Uterus (tissue), 4 donors: ENCODE measurements around the gene COQ6. TPM values are rescaled to one million over a fixed set of nuclear protein-coding genes. Genes with fewer than 3 reads are reported as not detected.
"Not testable (repeated sequence)": the region's sequence is repeated elsewhere in the genome, so short reads cannot be mapped to it uniquely, and the experiment has no call there.

Experiments used
- DNase-seq, 2 donors: peaks; one replicate each; pipeline ENCODE4 v3.0.0-alpha.2; 2019 to 2020
- H3K27ac ChIP-seq, 2 donors: fragments of 200-600 bp; sonication (generic); 1 replicate in 1 of 2; 2 replicates in 1 of 2; pipeline ENCODE4 v1.5.1; 2016 to 2018
- H3K27me3 ChIP-seq, 2 donors: fragments of 200-600 bp; sonication (generic); one replicate each; pipeline ENCODE4 v1.5.1; 2018 to 2019; ENCODE audit warnings: control low read depth in 1 of 2
- H3K36me3 ChIP-seq, 2 donors: fragments of 200-600 bp; sonication (generic); one replicate each; pipeline ENCODE4 v1.5.1; 2019; ENCODE audit warnings: control low read depth in 1 of 2
- H3K4me1 ChIP-seq, 2 donors: fragments of 200-600 bp; sonication (generic); one replicate each; pipeline ENCODE4 v1.5.1; 2018 to 2019; ENCODE audit warnings: control low read depth in 1 of 2
- H3K4me3 ChIP-seq, 2 donors: fragments of 200-600 bp; sonication (generic); 1 replicate in 1 of 2; 2 replicates in 1 of 2; pipeline ENCODE4 v1.5.1; 2018 to 2019; ENCODE audit warnings: mild to moderate bottlenecking in 1 of 2
- H3K9me3 ChIP-seq, 2 donors: fragments of 200-600 bp; sonication (generic); one replicate each; pipeline ENCODE4 v1.5.1; 2019; ENCODE audit warnings: control low read depth in 1 of 2
- CTCF ChIP-seq, 4 experiments: fragments of 200-600 bp in 2 of 4; fragments of 450-650 bp in 2 of 4; sonication (generic) in 2 of 4; IDR thresholded peaks; one replicate each; pipeline ENCODE4 v1.5.1; 2016 to 2019; ENCODE audit warnings: antibody characterized with exemption in 4 of 4, mild to moderate bottlenecking in 2 of 4, moderate library complexity in 1 of 4
- POLR2A ChIP-seq, 2 donors: fragments of 450-650 bp; IDR thresholded peaks; one replicate each; pipeline ENCODE4 v1.6.1; 2016; ENCODE audit warnings: antibody characterized with exemption in 2 of 2, mild to moderate bottlenecking in 1 of 2, moderate library complexity in 1 of 2
- intact Hi-C: fragments of 100-400 bp; cut with DNase I; formaldehyde crosslinking; loops from one replicate; pipeline ENCODE4 v1.15.1; 2023; ENCODE audit warnings: low total_unique reads
- total RNA-seq, 4 donors: library from RNA; depleted of rRNA in 3 of 4; stranded (reverse); fragments of >200 nt in 3 of 4; gene quantifications; one replicate each; pipeline versions ENCODE4 v1.1.0 to v1.2.4, GENCODE V29; 2014 to 2023
- donor health status: DM: yes; HTN: yes; CAD: no.

The COQ6 gene
- total RNA-seq, 4 donors from 2014 or later = 18.5 to 103 (median 30.0) TPM

GRCh38 chr14:73976125-73976524 lies 26.0 kb downstream of the COQ6 start:
- Histone ChIP-seq H3K36me3 (no peaks in the 10 kb centered on the region), H3K27ac (no peak overlapping the region), H3K27me3 (no peaks in the 10 kb centered on the region), H3K9me3 (no peaks in the 10 kb centered on the region), H3K4me1 (no peaks in the 10 kb centered on the region), H3K4me3 (no peak overlapping the region)
- no peak for DNase-seq
- intact Hi-C loops = no loop called here
- TF ChIP-seq CTCF (IDR thresholded peaks at IDR 0.05) = no peak
- TF ChIP-seq POLR2A (IDR thresholded peaks at IDR 0.05) = no peak

DNA sequence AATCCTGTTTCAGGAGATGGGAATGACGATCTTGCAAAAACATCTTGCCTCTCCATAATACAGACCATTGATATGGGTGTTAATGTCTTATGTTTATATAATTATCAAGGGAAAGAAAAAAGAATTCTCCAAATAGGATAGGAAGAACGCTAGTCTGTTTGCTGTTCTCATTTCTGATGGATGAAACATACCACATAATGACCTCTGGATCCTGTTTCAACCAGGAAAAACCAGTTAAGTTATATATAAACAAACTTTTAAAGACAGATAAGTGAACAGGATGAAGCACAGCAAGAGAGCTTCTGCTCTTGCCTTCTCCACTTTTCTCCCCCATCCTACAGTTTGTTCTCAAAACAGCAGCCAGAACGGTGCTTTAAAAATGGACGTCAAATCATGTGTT lies 27.8 kb downstream of the COQ6 start:
- TF ChIP-seq CTCF (IDR thresholded peaks at IDR 0.05) = no peak
- TF ChIP-seq POLR2A (IDR thresholded peaks at IDR 0.05) = no peak
- Histone ChIP-seq H3K4me1 (no peaks in the 10 kb centered on the region), H3K27ac (no peak overlapping the region), H3K27me3 (no peaks in the 10 kb centered on the region), H3K9me3 (no peaks in the 10 kb centered on the region), H3K4me3 (no peak overlapping the region), H3K36me3 (no peaks in the 10 kb centered on the region)
- DNase-seq = no peak
- intact Hi-C loops = no loop called here

- TF ChIP-seq CTCF (IDR thresholded peaks at IDR 0.05) (no peak), POLR2A (IDR thresholded peaks at IDR 0.05) (no peak)
- Histone ChIP-seq H3K4me1 (no peaks in the 10 kb centered on the region), H3K4me3 (no peak overlapping the region), H3K9me3 (no peaks in the 10 kb centered on the region), H3K27me3 (no peaks in the 10 kb centered on the region), H3K27ac (no peak overlapping the region), H3K36me3 (no peaks in the 10 kb centered on the region)
- intact Hi-C loops = no loop called here
- no peak for DNase-seq
Measured at GRCh38 chr14:73988065-73988464, 38.0 kb downstream of the COQ6 start.

GRCh38 chr14:73988656-73989055 lies 38.6 kb downstream of the COQ6 start:
- H3K4me1 ChIP-seq, DNase-seq, H3K36me3 ChIP-seq, intact Hi-C loops, H3K27me3 ChIP-seq, H3K9me3 ChIP-seq, H3K4me3 ChIP-seq, H3K27ac ChIP-seq: not testable (repeated sequence)

DNA sequence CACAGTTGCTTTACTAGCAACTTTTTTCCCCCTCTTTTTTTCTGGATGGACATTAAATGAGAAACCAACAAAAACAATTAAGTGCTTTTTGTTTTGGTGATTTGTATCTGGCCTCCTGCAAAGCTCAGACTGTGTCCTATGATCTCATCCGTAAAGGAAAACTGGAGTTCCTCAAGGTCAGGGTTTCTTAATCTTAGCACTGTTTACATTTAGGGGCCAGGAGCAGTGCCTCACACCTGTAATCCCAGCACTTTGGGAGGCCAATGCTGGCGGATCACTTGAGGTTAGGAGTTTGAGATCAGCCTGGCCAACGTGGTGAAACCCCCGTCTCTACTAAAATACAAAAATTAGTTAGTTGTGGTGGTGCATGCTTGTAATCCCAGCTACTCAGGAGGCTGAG lies 41.0 kb downstream of the COQ6 start:
- no peaks in the 10 kb centered on the region for H3K27me3 ChIP-seq
- TF ChIP-seq POLR2A (IDR thresholded peaks at IDR 0.05) (no peak), CTCF (IDR thresholded peaks at IDR 0.05) (no peak)
- no peak overlapping the region for H3K27ac ChIP-seq
- no peak overlapping the region for H3K4me3 ChIP-seq
- DNase-seq = no peak
- no peaks in the 10 kb centered on the region for H3K4me1 ChIP-seq
- H3K36me3 ChIP-seq = no peaks in the 10 kb centered on the region
- intact Hi-C loops = no loop called here
- no peaks in the 10 kb centered on the region for H3K9me3 ChIP-seq

DNA sequence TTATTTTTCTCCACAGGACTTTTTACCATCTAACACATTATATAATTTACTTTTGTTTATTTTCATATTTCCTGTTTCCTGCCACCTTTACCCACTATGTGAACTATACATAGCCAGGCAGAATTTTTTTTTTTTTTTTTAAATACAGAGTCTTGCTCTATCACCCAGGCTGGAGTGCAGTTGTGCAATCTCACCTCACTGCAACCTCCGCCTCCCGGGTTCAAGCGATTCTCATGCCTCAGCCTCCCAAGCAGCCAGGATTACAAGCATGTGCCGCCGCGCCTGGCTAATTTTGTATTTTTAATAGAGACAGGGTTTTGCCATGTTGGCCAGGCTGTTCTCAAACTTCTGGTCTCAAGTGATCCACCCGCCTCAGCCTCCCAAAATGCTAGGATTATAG lies 44.8 kb downstream of the COQ6 start:
- H3K4me3 ChIP-seq, intact Hi-C loops, DNase-seq, H3K9me3 ChIP-seq, H3K4me1 ChIP-seq, H3K27ac ChIP-seq, H3K27me3 ChIP-seq, H3K36me3 ChIP-seq: not testable (repeated sequence)
